AG10803 (cell line): ENCODE measurements around the gene TMEM100.
A peak's percentile ranks its signal among the peaks of the same experiment; 100 is the strongest.

Experiments used
- DNase-seq: peaks from one replicate; pipeline ENCODE4 v3.0.0; 2010; ENCODE audit warnings: low read depth
- H3K4me3 ChIP-seq: 2 replicates; pipeline ENCODE4 v1.5.1; 2011; ENCODE audit warnings: mild to moderate bottlenecking, low read length, control low read depth
- CTCF ChIP-seq: conservative IDR thresholded peaks from 2 replicates; pipeline ENCODE4 v1.5.1; 2011; ENCODE audit warnings: mild to moderate bottlenecking, low read length, control low read depth, inconsistent platforms

TMEM100 gene

GRCh38 chr17:55751720-55752250 is 29.1 kb upstream of the TMEM100 start:
- peak overlapping the region; percentile 84 for H3K4me3 ChIP-seq
- TF ChIP-seq CTCF = no peak
- DNase-seq = no peak

GRCh38 chr17:55750750-55751657 is 28.3 kb upstream of the TMEM100 start, which contains the start of gene PCTP:
PCTP (plus strand) TSS chr17:55751051; CDS start chr17:55751104, 53 bp downstream.
- TF ChIP-seq CTCF = peak; percentile 43; the same call in 1 of the 2 replicates
- H3K4me3 ChIP-seq = peak within 1 kb of the TSS; percentile 84
- DNase-seq = peak; percentile 94

DNA sequence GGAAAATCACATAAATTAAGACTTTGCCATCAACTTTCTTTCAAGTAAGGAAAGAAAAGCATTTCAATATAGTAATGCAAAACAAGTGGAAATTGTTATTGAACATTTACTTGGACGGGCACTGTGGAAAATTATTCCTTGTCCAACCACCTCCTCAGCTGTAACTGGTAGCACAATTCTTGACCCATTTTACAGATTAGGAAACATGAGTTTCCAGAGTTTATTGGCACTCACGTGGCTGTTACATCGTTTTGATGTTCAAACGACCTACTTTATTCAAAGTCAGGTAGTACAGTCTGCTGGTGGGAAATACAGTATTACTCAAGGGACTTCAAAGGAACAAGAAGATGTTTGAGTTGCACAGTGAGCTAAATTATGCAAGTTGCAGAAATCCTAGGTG is 27.3 kb upstream of the TMEM100 start:
- no peak for DNase-seq
- H3K4me3 ChIP-seq = no peak overlapping the region
- no peak for TF ChIP-seq CTCF

DNA sequence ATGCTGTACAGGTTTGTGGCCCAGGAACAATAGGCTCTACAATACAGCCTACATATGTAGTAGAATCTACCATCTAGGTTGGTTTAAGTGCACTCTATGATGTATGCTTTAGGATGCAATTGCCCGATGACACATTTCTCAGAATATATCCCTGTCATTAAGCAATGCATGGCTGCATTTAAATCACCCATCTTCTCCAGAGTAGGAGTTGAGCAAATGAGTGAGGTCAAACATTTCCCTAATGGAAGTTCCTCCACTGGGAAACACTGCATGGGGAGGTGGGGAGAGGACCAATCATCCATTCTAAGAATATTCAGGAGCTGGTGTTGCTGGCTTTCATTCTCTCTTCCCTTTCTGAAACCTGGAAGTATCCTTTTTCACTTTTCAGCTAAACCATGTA is 26.2 kb upstream of the TMEM100 start:
- TF ChIP-seq CTCF = no peak
- DNase-seq = no peak
- H3K4me3 ChIP-seq = no peak overlapping the region

DNA sequence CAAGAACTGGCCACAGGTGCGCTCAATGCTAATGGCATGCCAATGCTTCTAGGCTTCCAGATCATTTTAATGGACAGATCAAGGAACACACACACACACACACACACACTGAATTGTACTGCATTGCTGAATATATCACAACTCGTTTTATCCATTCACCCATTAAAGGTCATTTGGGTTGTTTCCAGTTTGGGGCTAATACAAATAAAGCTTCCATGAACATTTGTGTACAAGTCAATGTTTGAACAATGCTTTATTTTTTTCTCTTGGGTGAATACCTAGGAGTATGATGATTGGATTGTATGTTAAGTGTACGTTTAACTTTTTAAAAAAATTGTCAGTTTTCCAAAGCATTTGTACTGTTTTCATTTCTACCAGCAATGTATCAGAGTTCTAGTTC is 24.5 kb upstream of the TMEM100 start:
- no peak overlapping the region for H3K4me3 ChIP-seq
- no peak for DNase-seq
- TF ChIP-seq CTCF = no peak

DNA sequence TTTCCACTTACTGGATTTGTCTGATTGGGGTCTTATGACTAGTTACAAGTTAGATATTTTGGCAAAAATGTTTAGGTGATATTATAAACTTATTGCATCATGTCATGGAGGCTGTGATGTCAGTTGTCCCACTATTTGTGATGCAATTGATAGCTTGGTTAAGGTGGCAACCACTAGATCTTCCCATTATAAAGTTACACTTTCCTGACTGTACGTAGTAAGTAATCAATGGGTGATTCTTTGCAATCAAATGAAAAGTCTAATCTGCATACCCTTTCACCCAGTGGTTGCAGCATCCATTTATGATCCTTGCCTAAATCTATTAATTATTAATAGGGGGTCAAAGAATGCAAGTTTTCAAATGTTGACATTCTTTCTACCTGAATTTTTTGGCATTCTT is 23.8 kb upstream of the TMEM100 start:
- no peak for TF ChIP-seq CTCF
- no peak for DNase-seq
- no peak overlapping the region for H3K4me3 ChIP-seq

- DNase-seq = no peak
- no peak for TF ChIP-seq CTCF
- no peak overlapping the region for H3K4me3 ChIP-seq
Measured at GRCh38 chr17:55745258-55745657, 22.6 kb upstream of the TMEM100 start.
